EH (cell line): Measurements from ENCODE around the gene SLC1A6.
"Not testable (repeated sequence)": the region's sequence is repeated elsewhere in the genome, so short reads cannot be mapped to it uniquely, and the experiment has no call there.

Source experiments
- DNase-seq: peaks from one replicate; pipeline ENCODE4 v3.0.0-alpha.2; 2015; ENCODE audit warnings: low read depth

The SLC1A6 gene

DNA sequence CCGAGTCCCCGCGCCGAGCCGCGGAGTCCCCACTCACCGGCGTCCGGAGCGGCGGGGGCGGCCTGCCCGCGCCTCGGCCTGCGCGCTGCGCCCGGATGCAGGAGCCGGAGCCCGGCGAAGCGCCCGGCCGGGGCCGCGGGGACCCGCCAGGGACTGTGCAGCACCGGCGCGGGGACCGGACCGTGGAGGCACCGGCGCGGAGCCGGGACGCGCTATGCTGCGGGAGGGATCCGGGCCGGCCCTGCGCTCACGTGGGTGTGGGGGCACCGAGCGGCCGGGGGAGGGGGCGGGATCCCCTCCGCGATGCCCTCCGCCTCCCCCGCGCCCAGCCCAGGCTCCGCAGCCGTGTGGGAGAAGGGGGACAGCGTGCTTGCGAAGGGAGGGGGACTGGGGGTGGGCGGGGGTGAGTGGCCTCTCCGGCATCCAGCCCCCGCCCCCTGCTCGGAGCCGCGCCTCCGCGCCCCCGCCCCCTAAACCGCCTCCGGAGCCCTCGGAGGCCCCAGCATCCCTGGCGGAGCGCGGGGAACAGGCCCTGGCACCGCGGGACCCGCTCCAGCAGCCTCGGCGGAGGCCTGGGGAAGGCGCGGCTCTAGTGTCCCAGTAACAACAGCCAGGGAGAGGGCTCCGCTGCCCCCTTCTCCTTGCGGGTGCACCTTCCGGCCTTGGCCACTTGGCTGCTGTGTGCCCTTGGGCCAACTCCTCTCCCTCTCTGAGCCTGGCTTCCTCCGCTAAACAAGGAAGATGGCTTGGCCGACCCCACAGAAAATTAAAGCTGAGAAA lies at the start of gene SLC1A6:
Gene SLC1A6, minus strand, starts transcription at position 389 of the 780 bp plus-strand sequence. CDS start 6,954 bp downstream, outside the sequence.
- no peak for DNase-seq

DNA sequence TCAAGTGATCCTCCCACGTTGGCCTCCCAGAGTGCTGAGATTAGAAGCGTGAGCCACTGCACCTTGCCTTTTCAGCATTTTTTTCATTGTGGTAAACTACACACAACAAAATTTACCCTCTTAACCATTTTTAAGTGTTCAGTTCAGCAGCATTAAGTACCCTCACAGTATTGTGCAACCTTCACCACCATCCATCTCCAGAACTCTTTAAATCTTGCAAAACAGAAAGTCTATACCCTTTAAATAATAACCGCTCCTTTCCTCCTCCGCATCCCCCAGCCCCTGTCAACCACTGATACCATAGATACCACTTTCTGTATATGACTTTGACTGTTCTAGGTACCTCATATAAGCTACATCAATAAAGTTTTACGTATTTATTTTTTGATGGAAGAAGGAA lies 48.8 kb upstream of the SLC1A6 start:
- no peak for DNase-seq

DNA sequence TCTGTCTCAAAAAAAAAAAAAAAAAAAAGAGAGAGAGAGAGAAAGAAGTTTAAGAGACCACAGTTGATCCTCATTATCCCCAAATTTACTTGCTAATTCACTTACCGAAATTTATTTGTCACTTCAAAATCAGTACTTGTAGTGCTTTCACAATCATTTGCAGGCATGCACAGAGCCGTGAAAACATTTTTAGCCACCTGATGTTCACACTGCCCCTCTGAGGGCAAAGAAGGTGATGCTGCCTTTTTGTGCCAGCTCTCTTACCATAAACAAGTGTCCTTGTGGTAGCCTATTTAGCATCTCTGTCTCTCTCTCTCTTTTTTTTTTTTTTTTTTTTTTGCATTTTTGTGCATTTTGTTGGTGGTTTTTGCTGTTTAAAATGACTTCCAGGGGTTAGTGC lies 45.6 kb upstream of the SLC1A6 start:
- DNase-seq: no peak

DNA sequence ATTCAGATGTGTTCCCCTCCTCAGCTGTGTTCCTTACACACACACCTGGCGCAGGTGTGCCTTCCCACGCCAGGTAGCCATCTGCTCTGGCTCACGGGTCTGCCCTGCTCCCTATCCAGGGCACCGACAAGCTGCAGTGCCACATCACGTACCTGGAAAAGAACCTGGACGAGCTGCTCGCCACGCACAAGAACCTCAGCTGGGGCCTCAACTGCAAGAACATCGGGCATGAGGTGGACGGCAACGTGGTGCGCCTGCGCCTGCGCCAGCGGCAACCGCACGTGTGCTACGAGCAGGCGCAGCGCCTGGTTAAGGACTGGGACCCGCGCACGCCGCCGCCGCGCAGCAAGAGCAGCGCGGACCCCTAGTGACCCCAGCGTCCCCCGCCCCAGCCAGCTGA lies 43.1 kb upstream of the SLC1A6 start:
- no peak for DNase-seq

DNA sequence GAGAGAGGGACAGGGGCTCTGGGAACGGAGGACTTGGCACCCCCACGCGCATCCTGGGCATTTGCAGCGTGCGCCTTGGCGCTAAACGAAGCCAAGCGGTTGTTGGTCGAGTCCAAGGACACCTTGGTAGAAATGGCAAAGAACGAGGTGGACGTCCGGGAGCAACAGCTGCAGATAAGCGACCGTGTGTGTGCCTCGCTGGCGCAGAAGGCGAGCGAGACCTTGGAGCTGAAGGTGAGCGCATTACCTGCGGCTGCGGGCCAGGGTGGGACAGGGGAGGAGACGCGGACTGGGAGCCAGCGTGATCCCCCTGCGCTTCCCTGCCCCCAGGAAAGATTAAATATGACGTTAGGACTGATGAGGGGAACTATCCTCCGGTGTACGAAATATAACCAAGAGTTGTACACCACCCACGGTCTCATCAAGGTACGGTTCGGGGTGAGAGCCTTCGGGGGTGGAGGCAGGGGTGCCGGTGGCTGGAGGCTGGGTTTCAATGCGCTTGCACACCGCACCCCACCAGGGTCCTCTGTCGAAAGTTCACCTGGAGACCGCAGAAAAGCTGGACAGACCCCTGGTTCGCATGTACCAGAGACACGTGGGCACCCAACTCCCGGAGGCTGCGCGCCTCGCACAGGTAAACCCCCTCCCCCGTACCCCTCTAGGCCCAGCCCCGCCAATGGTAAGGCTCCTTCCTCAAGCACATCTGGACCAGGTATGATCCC lies 41.8 kb upstream of the SLC1A6 start:
- DNase-seq: no peak

DNA sequence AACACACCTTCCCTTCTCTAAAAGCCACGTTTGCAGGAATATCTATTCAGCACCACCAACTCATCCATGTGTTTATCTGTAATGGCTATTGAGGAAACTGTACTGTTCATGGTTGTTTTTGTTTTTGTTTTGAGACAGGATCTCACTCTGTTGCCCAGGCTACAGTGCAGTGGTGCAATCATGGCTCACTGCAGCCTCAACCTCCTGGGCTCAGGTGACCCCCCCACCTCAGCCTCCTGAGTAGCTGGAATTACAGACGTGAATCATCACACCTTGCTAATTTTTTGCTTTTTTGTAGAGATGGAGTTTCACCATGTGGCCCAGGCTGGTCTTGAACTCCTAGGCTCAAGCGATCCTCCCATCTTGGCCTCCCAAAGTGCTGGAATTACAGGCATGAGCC lies 39.2 kb upstream of the SLC1A6 start:
- not testable (repeated sequence) for DNase-seq

DNA sequence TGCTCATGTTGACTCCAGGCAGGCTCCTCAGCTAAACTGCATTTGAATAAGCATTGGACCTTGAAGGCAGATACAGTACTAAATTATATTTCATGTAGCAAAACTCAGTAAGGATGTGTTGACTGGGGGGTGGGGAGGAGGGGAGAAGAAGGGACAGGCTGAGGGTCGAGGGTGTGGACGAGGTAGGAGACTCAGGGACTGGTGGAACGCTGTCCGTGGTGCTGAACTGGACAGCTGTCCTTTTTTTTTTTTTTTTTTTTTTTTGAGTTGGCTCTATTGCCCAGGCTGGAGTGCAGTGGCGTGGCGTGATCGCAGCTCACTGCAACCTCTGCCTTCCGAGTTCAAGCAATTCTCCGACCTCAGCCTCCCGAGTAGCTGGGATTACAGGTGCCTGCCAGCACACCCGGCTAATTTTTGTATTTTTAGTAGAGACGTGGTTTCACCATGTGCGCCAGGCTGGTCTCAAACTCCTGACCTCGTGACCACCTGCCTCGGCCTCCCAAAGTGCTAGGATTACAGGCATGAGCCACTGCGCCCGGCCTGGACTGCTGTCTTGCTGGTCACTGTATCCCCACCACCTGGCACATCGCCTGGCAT lies 36.4 kb upstream of the SLC1A6 start:
- DNase-seq: peak; percentile 32

DNA sequence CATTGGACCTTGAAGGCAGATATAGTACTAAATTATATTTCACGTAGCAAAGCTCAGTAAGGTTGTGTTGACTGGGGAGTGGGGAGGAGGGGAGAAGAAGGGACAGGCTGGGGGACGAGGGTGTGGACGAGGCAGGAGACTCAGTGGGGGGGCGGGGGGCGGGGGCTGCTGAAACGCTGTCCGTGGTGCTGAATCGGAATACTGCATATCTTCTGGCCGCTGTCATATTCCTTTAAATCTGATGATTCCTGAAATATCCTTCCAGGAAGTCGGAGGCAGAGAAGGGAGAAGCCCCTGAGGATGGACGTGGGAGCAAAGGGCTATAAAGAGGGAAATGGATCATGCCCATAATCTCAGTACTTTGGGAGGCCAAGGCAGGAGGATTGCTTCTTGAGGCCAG lies 34.9 kb upstream of the SLC1A6 start:
- DNase-seq: no peak

DNA sequence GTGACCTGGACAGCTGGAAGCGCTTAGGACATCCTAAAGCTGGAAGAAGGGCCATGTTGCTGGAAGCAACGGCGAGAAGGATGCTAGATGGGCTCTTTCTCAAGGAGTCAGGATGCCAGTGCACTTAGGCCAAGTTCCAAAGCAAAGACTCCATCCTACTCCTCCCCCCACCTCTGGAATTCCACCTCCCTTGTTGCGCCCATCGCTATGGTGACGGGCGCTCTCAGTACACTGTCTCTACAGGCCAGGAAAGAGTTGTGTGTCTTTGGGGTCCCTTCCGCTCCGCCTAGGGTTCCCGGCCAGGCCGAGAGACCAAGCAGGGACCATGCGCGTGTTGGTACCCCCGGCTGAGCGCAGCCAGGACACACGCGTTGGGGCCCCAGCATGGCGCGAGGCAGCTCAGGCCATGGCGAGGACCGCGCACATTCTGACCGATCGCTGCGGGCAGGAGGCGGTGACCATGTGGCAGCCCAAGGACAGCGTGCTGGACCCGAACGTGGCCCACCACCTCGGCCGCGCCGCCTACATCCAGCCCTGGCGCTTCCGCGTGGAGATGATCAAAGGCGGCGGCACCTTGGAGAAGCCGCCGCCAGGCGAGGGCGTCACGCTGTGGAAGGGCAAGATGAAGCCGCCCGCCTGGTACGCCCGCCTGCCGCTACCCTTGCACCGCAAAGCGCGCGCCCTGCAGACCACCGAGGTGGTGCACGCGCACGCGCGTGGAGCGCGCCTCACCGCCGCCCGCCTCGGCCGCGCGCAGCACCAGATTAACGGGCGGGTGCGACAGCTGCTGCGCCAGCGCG lies 31.0 kb upstream of the SLC1A6 start:
- no peak for DNase-seq

DNA sequence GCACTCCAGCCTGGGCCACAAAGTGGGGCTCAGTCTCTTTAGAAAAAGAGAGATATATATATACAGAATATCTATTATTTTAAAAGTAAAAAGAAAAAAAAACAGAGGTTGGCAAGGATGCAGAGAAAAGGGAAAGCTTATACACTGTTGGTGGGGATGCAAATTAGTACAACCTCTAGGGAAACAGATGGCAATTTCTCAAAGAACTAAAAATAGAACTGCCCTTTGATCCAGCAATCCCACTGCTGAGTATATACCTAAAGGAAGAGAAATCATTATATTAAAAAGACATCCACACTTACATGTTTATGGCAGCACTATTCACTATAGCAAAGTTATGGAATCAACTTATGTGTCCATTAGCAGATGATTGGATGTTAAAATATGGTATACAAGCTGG lies 28.6 kb upstream of the SLC1A6 start:
- no peak for DNase-seq

DNA sequence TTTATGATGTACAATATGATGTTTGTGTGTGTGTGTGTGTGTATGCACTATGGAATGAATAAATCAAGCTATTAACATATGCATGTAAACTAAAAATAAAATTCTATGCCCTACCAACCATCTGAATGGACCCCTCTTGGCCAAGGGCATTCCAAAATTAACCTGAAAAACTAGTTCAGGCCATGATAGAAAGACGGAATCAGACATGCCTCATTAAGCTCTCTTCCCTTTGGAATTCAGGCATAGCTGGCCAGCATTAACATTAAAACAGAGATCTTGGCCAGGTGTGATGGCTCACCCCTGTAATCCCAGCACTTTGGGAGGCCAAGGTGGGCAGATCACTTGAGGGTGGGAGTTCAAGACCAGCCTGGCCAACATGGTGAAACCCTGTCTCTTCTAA lies 18.3 kb upstream of the SLC1A6 start:
- no peak for DNase-seq

DNA sequence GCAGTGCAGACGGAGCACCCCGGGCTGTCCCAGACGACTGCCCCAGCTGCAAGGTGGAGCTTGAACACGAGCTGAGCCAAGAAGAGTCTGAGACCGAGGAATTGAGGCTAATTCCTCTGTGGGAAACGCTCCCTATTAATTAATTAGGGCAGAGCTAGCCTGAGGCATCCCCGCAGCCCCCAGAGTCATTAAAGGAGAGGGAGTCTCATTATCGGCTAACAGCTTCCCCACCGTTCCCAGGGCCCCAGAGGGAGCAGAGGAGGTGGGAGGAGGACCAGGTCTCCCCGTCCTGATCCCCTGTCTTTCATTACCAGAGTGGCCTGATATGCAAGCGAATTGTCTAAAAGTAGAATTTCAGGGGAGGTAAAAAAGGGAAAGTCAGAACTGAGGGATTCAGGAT lies 13.1 kb upstream of the SLC1A6 start:
- DNase-seq: no peak

DNA sequence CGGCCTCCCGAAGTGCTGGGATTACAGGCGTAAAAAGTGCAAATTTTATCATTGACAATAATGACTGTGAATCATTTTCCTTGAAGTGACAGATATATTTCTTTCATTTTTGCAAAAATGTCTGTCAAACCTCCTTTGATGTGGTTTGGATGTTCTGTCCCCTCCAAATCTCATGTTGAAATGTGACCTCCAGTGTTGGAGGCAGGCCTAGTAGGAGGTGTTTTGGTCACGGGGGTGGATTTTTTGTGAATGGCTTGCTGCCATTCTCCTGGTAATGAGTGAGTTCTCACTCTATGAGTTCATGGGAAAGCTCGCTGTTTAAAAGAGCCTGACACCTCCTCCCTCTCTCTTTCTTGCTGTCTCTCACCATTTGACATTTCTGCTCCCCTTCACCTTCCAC lies 5.5 kb upstream of the SLC1A6 start:
- DNase-seq: no peak

DNA sequence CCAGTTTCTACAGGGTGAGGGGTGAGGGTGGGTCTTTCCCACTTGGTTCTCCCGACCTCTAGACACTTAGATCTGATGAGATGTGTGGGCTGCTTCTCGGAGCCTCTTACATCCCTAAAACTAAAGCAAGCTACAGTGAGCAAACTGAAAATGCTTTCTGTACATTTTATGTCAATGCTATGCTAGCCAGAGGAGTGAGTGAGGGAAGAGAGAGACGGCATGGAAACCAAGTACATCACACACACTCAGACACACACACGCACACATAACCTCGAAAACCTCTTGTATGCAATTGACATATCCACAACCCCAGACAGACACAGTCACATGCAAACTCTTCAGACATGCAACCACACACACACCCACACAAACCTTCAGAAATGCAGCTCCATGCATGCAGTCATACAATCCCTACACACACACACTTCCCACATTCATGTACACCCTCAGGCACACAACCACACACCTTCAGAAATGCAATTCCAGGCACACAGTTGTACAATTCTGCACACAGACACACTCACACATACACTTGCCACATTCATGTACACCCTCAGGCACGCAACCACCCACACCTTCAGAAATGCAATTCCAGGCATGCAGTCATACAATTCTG lies 1.4 kb downstream of the SLC1A6 start:
- no peak for DNase-seq

DNA sequence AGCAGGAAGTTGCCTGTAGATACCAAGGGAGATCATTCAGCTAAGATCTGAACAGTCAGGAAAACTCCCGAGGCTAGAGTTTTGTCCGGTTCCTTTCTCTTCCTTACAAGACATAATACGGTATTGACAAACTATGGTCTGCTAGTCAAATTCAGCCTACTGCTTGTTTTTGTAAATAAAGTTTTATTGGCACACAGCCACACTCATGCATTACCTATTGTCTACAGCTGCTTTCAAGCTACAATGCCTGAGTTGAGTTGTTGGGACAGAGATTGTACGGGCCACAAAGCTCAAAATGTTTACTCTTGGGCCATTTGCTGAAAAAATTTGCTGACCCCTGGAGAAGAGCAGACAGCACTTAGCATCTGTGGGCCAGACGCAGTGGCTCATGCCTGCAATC lies 2.5 kb downstream of the SLC1A6 start:
- no peak for DNase-seq

DNA sequence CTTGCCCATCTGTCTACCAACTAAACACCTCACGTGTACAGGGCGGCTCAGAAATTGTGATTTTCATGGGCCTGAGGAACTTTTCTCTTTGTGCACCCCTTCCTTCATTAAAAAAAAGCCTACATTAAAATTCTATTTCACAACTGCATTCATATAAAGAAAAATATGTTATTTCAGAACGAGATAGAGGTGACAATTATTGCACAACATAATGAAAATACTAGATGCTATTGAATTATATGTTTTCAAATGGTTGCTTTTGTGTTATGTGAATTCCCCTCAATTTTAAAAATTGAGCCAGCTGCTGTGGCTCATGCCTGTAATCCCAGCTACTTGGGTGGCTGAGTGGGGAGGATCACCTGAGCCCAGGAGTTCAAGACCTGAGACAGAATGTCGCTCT lies 5.2 kb downstream of the SLC1A6 start:
- no peak for DNase-seq

DNA sequence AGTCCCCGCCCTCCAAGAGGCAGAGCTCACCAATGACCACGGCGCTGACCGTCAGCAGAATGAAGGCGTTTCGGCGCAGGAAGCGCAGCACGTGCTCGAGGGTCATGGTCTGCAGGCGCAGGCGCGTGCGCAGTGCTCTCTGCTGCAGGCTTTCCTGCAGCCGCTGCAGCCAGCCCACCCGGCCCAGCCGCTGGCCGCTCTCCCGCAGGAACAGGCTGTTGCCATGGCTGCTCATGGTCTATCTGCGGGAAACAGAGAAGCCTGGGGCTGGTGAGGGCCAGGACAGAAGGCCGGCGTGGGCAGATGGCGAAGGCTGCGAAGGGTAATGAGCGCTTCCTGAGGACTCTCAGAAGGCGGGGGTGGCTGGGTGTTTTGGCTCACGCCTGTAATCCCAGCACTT lies 7.0 kb downstream of the SLC1A6 start:
- DNase-seq: no peak

DNA sequence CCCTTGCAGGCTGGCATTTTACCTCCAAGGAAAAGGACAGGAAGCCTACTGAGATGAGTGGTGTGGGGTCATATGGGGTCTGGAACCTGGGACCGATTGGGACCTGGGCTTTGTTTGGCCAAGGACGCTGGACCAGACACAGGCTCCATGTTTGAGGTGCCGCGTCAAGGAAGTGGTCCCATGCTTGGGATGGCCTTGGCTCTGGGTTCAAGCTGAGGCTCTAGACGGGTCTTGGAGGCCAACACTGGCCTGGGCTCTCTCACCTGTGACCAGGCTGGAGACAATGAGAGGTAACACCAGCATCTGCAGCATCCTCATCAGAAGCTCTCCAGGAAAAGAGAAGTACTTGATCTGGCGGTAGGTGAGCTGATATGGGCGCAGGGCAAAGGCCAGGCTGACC lies 8.2 kb downstream of the SLC1A6 start:
- DNase-seq: no peak

DNA sequence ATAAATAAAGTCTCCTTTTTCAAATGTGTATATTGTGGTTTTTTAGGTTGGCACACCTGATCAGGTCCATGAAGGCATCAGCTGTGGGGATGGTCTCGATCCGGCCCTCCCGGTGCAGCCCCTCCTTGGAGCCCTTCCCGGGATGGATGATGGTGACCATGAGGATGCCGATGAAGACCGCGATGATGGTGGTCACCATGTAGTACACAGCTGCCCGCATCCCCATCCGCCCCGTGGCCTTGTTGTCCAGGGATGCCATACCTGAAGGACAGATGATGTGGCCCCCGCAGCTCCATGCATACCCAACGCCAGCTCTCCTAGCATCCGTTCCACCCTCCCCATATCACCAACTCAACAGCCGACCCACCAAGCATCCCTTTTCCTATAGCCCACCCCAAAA lies 11.4 kb downstream of the SLC1A6 start:
- DNase-seq: no peak

DNA sequence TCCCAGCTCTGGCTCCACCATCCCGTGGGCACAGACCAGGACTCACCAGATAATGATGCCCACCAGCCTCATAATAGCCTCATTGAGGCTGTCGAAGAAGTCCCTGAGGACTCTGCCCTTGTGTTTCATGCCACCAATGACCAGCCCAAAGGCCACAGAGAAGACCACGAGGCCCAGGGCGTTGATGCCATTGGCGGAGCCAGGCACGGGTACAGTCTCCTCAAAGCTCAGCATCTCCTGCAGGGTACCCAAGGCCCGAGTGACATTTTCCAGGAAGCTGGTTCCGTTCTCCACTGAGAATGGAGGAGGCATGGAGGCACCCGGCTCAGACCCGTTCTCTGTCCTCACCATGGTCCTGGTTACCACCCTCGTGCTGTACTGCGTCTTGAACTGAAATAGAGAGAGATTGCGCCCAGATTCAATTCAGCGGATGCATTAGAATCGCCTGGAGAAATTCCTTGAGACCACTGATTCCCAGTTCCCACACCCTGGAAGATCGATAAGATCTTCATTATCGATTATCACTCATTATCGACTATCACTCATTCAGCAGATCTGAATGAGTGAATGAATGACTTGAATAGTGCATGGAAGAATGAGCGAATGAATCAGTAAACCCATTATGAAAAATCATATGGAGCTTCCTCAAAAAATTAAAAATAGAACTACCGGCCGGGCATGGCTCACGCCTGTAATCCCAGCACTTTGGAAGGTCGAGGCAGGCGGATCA lies 17.5 kb downstream of the SLC1A6 start:
- DNase-seq: no peak

DNA sequence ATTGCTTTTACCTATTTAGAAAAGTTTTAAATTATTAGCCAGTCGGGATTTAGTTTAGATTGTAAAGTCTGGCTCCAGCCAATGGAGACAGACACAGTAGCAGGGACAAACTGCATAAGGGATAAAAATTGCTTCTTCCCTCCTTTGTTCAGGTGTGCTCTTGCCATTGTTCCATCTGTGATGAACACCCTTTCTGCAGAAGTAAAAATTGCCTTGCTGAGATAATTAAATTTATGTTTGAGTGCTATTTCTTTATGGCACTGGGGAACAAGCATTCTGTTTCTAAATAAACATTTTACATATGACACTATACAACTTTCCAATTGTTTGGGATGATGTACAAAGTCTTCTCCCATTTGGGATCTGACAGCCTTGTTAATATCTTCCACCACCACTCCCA lies 20.4 kb downstream of the SLC1A6 start:
- no peak for DNase-seq
